ENCODE data around the gene GUCY1B1. TPM values are rescaled to one million over a fixed set of nuclear protein-coding genes. Genes with fewer than 3 reads are reported as not detected.

Gene GUCY1B1
- total RNA-seq, 1 experiment from 2014 or later: 0.39 TPM

DNA sequence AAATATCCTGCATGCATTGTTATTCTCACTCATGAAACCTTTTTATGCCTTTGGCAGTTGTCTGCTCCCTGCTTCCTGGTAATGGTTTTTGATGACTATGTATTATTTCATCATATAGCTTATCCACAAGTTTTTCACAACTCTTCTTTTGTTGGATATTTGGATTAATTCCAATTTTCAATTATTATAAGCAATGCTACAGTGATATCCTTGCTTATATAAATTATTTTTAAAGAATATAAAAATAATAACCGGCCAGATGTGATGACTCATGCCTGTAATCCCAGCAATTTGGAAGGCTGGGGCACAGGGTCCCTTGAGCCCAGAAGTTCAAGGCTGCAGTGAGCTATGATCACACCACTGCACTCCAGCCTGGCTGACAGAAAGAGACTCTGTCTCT is 60.2 kb downstream of the GUCY1B1 start:
- Histone ChIP-seq H3K4me1 (replicated peaks; ENCODE audit: insufficient read depth) (0 out of 2 replicates have a peak, but pooled peaks cover 4% of the 10 kb centered on the region), H3K9me3 (ENCODE audit: insufficient read depth, low read depth) (no peaks in the 10 kb centered on the region), H3K4me3 (no peak overlapping the region), H4K20me1 (ENCODE audit: insufficient read depth) (no peaks in the 10 kb centered on the region), H3K4me2 (no peak overlapping the region), H3K36me3 (ENCODE audit: low read depth) (no peaks in the 10 kb centered on the region), H3F3A (ENCODE audit: insufficient read depth, low read depth) (no peaks in the 10 kb centered on the region), H2AFZ (no peak overlapping the region), H3K27ac (no peak overlapping the region), H3K27me3 (ENCODE audit: insufficient read depth, low read depth) (no peaks in the 10 kb centered on the region), H3K79me2 (ENCODE audit: low read depth) (no peaks in the 10 kb centered on the region), H3K9me2 (ENCODE audit: insufficient read depth) (no peaks in the 10 kb centered on the region)
- ChIA-PET CTCF (no interaction called here), POLR2A (ENCODE audit: unreplicated experiment) (no interaction called here)
- TF ChIP-seq, protein P1, sequence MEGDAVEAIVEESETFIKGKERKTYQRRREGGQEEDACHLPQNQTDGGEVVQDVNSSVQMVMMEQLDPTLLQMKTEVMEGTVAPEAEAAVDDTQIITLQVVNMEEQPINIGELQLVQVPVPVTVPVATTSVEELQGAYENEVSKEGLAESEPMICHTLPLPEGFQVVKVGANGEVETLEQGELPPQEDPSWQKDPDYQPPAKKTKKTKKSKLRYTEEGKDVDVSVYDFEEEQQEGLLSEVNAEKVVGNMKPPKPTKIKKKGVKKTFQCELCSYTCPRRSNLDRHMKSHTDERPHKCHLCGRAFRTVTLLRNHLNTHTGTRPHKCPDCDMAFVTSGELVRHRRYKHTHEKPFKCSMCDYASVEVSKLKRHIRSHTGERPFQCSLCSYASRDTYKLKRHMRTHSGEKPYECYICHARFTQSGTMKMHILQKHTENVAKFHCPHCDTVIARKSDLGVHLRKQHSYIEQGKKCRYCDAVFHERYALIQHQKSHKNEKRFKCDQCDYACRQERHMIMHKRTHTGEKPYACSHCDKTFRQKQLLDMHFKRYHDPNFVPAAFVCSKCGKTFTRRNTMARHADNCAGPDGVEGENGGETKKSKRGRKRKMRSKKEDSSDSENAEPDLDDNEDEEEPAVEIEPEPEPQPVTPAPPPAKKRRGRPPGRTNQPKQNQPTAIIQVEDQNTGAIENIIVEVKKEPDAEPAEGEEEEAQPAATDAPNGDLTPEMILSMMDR (conservative IDR thresholded peaks at IDR 0.05): no peak
- no peak for TF ChIP-seq EZH2 (IDR thresholded peaks at IDR 0.05; ENCODE audit: low read depth)
- no peak for DNase-seq
- BruUV-seq (replicated peaks): no TSS peak
- intact Hi-C loops (cut with micrococcal nuclease; ENCODE audit: unreplicated experiment): no loop called here

DNA sequence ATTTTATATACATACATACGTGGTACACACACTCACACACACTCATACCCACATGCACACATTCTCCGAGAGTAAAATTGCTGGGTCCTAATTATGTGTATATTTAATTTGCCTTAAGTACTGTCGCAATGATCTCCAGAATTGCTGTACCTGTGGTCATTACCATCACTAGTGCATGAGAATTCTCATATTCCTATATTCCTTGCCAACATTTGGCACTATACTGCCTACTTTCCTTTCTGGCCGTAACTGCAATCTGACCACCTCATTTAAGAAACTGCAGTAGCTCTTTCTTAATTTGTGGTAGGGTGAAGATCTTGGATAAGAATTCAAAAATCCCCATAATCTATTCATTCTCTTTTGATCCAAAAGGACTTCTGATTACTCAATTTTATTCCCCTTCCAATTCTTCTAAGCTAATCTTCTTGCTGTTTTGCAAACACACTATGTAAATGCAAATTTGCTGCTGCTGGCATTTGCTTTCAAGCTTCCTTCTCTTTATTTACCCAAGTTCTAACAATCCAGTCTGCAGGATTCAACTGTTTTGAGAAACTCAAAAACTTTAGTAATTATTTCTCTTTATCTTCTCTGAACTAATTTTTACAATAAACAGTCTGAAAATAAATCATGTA is 62.2 kb downstream of the GUCY1B1 start:
- H3K9me2 ChIP-seq (ENCODE audit: insufficient read depth): no peaks in the 10 kb centered on the region
- TF ChIP-seq, protein P1 (conservative IDR thresholded peaks at IDR 0.05): no peak
- TF ChIP-seq EZH2 (IDR thresholded peaks at IDR 0.05; ENCODE audit: low read depth): no peak
- H4K20me1 ChIP-seq (ENCODE audit: insufficient read depth): no peaks in the 10 kb centered on the region
- CTCF ChIA-PET: no interaction called here
- H3K27me3 ChIP-seq (ENCODE audit: insufficient read depth, low read depth): no peaks in the 10 kb centered on the region
- H2AFZ ChIP-seq: no peak overlapping the region
- H3K4me3 ChIP-seq: no peak overlapping the region
- H3K4me1 ChIP-seq (replicated peaks; ENCODE audit: insufficient read depth): 0 out of 2 replicates have a peak, but pooled peaks cover 4% of the 10 kb centered on the region
- H3K27ac ChIP-seq: no peak overlapping the region
- no peaks in the 10 kb centered on the region for H3K36me3 ChIP-seq (ENCODE audit: low read depth)
- BruUV-seq (replicated peaks): no TSS peak
- DNase-seq: no peak
- H3F3A ChIP-seq (ENCODE audit: insufficient read depth, low read depth): no peaks in the 10 kb centered on the region
- no peaks in the 10 kb centered on the region for H3K9me3 ChIP-seq (ENCODE audit: insufficient read depth, low read depth)
- POLR2A ChIA-PET (ENCODE audit: unreplicated experiment): no interaction called here
- intact Hi-C loops (cut with micrococcal nuclease; ENCODE audit: unreplicated experiment): no loop called here
- H3K79me2 ChIP-seq (ENCODE audit: low read depth): no peaks in the 10 kb centered on the region
- no peak overlapping the region for H3K4me2 ChIP-seq

DNA sequence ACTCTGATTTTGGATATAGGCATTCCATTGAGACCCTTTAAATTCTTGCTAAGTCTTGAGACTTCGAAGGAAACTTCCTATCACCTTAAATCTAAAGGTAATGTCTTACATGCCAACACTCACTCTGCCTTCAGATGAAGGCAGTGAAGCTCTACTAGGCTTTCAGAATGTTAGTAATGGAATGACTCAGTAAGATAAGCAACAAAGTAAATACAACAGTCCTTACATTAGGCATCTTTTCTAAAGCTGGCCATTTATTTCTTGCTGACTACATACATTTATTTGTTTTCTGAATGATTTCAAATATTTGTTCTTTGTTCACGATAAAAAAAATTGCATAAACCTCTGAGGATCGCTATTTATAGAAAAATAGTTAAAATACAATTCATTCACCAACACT is 63.8 kb downstream of the GUCY1B1 start:
- H3K79me2 ChIP-seq (ENCODE audit: low read depth): no peaks in the 10 kb centered on the region
- no peaks in the 10 kb centered on the region for H3K9me2 ChIP-seq (ENCODE audit: insufficient read depth)
- no TSS peak for BruUV-seq (replicated peaks)
- H3K27me3 ChIP-seq (ENCODE audit: insufficient read depth, low read depth): no peaks in the 10 kb centered on the region
- H3K9me3 ChIP-seq (ENCODE audit: insufficient read depth, low read depth): no peaks in the 10 kb centered on the region
- no peak for TF ChIP-seq EZH2 (IDR thresholded peaks at IDR 0.05; ENCODE audit: low read depth)
- TF ChIP-seq, protein P1 (conservative IDR thresholded peaks at IDR 0.05): no peak
- H3K4me2 ChIP-seq: no peak overlapping the region
- no peaks in the 10 kb centered on the region for H3K36me3 ChIP-seq (ENCODE audit: low read depth)
- DNase-seq: peak in 1 of 2 experiments; percentile 49
- CTCF ChIA-PET: no interaction called here
- H3K27ac ChIP-seq: no peak overlapping the region
- H3K4me1 ChIP-seq (replicated peaks; ENCODE audit: insufficient read depth): 0 out of 2 replicates have a peak, but pooled peaks cover 4% of the 10 kb centered on the region
- POLR2A ChIA-PET (ENCODE audit: unreplicated experiment): no interaction called here
- H3F3A ChIP-seq (ENCODE audit: insufficient read depth, low read depth): no peaks in the 10 kb centered on the region
- no peak overlapping the region for H3K4me3 ChIP-seq
- intact Hi-C loops (cut with micrococcal nuclease; ENCODE audit: unreplicated experiment): no loop called here
- no peaks in the 10 kb centered on the region for H4K20me1 ChIP-seq (ENCODE audit: insufficient read depth)
- H2AFZ ChIP-seq: no peak overlapping the region

All from PC-9 (cell line).